Hypothalamus (tissue), 51 donors: Measurements from ENCODE around the gene ADORA2A.

Experiments
- DNase-seq, 51 donors: peaks; one replicate each; lab custom pipeline; 2025; lab: John Stamatoyannopoulos, UW

The ADORA2A gene

DNA sequence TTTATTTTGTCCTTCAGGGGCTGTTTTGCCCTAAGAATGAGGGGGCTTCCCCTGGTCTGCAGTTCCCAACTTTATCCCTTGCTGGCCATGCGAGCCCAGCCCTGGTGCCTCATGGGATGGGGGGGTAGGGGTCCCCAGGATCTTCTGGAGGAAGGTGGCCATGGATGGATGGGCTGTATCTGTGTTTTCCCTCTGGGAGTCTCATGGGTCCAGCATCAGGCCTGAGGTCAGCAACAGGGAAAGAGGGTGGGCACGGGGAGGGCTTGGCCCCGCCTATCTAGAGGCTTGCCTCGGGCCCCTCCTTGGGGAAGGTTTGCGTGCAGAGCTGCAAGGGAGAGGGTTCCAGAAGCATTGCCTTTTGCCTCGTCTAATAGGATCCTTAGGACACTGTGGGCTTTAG is 10.8 kb upstream of the ADORA2A start:
- DNase-seq, result no peak

DNA sequence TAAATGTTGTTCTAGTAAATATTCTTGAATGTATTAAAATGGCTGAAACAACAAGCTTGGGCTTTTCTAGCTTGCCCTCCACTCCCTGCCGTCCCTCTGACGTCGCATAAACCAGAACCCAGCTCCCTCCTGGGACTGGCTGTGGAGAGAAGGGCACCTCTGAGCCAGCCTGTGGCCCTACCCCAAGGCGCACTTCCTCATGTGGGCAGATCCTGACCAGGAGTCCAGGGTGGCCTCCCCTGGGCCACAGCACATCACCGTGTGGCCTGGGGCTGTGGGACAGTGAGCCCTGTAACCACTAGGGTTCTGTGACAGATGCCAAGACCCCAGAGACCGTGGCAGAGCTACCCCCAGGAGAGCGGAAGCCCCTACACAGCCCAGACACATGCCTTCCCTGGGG is 10.2 kb upstream of the ADORA2A start:
- no peak for DNase-seq

DNA sequence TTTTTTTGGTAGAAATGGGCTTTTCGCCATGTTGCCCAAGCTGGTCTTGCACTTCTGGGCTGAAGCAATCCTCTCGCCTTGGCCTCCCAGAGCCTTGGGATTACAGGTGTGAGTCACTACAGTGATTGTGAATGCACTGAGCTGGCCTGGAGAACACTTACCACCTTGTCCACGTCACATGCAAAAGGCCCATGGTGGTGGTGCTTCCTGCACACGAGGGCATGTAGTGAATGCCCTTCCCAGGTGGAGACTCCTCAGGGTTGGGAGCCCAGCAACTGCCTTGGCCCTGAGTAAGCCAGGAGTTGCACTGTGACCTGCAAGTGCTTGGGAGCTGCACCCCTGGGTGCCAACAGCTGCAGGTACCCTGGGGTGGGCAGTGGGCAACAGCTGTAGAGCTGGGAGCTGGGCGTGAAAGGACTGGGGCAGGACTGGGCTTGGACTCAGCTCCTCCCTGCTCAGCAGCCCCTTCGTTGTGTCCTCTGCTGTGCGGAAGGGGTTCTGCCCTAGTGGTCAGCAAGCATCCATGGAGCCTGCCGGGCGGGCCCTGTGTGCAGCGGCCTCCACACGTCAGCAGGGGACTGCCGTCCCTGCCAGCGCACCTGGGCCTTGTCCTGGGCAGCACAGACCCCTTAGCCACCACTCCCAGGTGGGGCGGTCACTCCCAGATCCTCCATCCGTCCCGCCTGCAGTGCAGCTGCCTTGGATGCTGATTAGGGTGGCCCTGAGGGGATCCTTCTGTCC is 9.3 kb upstream of the ADORA2A start:
- no peak for DNase-seq

DNA sequence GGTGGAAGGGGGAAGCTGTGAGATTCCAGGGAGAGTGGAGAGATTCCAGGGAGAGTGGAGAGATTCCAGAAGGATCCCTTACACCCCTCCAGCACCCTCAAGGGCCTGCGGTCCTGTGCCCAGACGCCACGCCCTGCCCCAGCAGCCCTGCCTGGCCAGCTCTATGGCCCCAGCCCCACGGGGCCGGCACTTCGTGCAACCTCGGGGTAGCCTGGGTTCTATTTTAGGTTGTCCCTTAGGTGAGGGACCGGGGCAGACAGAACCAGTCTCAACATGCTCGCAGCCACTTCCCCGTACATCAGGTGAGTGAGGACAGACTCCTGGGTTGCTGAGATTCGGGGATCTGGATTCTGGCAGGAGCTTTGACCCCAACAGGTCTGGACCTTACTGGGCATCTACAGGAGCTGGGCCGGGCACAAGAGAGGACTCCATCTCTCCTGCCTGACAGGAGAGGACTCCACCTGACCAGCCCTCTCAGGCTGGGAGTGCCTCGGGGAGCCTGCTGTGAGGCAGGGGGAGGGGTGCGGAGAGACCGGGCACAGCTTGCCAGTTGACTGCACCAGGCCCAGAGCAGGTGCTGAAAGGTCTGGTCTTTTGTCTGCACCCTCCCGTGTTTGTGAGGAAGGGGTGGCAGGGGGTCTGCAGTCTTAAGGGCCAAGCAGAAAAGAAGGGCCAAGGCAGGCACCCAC is 8.5 kb upstream of the ADORA2A start:
- no peak for DNase-seq

DNA sequence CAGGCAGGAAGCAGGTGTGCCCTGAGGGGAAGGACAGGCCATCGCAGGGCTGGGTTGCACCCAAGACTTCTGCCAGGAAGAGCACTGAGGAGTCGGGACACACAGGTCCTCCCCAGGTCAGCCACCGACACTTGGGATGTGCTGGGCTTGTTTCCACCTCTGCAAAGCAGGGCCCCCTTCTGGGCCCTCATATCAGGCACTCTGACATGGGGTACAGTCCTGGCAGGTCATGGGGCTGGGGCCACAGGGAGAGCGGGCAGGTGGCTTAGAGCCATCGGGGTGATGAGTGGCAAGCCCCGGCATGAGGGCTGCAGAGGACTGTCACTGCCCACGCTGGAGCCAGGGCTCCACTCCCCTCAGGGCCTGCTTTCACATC is 7.9 kb upstream of the ADORA2A start:
- no peak for DNase-seq

DNA sequence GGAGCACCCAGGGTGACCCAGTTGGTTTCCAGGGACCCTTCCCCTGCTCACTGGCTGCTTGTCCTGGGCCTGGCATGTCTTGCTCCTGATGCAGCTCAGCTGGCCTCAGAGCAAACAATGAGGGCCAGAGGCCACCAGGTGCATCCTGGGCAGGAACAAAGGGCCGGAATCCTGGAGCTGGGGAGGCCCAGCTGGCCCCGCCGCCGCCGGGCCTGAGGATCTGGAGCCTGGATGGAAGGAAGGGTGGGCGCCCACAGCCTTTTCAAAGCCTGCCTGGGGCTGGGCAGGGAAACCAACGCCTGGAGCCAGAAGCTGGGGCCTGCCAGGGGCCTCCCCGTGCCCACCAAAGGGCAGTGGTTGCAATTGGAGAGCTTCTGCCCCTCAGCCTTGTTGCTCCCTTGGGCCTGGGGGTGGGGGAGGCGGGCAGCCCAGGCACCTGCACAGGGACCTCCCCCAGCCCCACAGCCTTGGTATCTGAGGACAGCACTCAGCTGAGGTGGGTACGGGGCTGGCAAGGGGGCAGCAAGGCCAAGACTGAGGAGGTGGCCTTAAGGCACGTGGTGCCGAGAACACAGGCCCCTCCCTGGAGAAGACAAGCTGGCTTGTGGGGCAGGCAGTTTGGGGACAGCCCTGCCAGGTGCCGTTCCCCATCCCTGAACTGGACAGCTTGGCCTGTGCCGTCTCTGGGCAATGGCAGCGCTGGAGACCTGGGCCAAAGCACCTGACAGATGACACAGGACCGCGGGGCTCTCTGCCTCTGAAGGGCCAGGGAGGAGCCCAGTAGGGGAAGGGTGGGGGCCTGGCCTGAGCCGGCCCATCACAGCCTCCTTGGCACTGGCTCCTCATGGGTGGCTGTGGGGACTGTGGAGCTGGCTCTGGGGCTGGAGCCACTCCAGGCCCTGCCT is 7.1 kb upstream of the ADORA2A start:
- DNase-seq, result no peak

DNA sequence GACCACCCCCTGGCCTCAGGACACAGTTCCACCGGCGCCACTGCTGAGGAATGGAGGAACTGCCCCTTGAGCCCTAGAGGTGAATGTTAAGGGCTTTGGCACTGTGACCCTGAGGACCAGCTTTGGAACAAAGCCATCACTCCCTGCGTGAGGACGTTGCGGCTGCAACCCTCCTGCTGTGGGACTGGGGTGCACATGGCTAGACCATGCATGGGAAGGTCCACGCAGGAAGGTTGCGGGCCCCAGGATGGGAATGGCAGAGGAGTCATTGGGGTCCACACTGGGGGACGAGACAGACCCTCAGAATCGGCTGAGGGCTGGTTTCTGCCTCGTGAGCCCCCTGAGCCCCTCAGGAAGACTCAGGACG is 6.4 kb upstream of the ADORA2A start:
- no peak for DNase-seq

DNA sequence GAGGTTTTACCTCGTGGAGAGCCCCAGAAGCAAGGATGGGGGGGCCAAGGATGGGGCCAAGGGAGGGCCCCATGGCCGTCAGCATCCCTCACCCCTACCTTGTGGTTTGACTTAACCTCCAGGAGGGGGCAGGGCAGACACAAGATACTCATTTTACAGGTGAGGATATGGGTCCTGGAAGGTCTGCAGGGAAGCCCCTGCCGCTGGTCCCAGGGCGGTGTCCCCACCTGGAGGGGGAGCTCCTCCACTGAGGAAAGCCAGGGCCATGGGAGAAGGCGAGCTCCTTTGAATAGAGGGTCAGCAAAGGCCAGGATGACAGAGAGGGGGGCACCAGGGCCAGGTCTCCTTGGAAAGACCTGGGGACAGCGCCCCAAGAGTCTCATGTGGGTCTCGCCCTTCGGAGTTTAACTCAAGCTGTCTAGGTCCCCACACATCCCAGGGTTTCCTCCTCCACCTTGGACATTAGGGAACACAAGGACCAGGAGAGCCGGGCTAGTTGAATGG is 5.9 kb upstream of the ADORA2A start:
- no peak for DNase-seq

DNA sequence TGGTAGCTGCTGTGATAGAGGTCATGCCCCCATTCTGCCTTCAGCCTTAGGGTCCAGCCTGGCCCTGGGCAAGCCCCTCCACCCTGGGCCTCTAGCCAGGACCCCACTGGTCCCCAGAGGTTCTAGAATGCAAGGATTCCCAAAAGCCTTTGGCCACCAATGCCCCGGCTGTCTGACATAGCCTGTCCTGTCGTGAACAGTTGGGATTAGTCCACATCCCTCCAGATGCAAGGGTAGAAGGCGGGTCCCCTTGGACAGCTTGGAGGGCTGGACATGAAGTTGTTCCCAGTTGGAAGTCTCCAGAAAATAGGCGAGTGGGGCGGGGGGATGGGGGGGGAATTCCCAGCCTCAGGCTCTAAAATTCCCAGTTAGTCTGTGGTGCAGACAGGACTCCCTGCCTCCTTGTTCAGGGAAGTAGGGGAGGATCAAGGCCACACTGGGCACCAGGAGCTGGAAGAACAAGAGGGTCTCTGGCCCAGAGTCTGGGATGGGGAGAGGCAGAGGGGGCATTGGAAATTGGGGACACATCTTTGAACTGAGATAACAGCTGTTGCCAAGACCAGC is 5.2 kb upstream of the ADORA2A start:
- DNase-seq, result no peak

DNA sequence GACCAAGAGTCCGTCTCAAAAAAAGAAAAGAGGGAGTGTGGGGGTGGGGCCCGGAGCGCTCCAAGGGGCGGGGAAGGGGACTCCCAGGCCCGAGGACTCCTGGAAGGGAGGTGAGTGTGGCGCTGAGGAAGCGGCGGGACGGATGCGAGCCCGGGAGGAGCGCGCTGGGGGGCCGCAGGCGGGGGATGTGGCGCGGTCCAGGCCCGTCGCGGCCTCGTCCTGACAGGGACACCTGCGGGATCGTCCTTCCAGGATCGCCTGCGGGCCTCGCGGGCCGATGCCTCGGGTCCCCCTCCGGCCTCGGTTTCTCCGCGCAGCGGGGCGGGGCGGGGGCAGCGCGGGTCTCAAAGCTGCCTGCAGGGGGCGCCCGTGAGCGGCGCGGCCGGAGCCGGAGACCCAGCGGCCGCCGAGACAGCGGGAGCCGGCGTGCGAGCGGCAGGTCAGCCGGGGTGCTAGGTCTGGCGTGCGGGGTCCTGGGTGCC is 3.8 kb upstream of the ADORA2A start:
- DNase-seq, result peak in 15 of 51 donors; percentile 3 to 65 (median 18)

DNA sequence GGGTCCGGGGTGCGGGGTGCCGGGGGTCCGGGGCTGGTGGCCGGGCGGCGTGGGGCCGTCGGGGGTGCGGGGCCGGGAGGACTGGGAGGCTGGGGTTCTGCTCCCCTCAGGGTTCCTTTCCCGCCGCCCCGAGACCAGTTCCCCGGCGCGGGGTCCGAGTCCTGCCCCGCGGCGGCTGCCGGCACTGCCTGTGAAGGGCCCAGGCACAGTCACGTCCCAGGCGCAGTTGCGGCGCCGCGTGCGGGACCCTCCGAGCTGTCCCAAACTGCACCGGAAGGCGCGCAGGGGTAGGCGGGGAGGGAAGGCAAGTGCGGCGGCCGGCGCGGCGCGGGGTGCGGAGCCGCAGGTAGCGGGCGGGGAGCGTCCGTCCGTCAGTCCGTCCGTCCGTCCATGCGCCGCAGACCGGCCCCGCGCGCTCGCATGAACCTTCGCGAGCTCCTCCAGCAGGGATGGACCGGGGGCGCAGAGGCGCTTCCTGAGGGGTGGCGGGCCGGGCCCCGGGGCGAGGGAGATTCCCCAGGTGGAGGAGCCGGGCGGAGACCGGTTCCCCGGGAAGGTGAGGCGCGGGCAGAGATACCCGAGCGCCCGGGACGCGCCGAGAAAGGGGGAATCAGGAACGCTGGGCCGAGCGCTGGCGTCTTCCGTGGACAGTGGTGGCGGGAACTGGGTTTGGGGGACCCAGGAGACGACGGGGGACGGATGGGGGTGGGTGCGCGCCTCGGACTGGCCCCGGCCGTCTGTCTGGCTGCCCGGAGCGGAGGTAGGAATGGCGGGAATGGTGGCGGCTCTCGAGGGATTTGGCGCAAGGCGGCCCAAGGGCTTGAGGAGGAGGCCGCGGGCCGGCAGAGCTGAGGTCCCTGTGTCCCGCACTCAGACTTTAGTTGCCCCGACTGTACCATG is 3.1 kb upstream of the ADORA2A start:
- no peak for DNase-seq

DNA sequence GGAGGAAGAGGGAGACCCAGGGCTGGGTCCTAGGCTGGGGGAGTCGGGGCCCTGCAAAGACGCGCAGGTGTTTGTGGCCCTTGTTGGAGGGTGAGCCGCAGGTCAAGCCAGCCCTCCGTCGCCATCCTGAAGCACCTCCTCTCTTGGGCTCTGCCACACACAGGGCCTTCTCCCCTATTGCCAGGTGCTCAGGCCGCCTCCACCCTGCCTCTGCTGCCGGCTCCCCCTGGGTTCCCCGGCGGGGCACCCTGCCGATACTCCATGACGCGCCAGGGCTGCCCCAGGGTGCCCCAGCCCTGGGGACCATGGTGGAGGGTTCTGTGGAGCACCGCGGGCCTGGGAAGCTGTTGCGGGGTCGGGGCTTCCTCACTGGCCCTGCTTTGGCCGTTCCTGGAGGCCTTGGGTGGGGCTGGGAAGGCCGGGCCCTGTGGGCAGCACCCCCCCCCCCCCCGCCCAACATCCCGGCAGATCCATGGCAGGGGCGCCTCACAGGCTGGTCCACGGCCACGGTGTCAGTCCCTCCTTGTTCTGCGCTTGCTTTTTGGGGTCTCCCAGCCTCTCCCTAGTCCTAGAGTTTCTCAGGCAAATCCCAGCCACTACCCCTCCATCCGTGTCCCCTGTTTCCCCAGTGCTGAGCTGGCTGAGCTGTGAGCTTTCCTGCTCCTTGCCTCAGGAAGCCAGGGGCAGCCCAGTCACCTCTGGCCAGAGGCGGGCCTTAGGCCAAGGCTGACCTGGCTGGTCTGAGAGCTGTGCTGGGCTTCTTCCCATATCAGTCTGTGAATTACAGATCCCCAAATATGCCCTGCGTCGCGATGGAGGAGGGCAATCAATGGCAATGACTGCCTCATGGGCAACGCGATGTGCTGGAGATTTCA is 2.3 kb upstream of the ADORA2A start:
- no peak for DNase-seq

DNA sequence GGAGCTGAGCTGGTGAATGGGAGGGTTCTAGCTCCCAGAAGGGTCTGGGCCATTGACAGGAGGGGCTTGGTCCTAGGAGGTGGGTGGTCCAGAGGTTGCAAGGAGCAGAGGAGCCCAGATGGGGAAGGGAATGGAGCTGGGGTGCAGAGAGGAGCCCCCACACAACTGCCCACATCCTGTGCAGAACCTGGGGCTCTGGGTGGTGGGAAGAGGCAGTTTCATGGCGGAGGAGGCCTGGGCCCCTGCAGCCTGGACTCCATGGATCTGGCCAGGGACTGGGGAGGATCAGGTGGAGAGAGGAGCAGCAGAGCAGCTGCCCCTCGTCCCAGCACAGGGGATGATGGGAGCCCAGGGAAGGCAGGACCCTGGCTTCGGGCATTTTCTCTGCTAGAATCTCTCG is 963 bp upstream of the ADORA2A start:
- no peak for DNase-seq

DNA sequence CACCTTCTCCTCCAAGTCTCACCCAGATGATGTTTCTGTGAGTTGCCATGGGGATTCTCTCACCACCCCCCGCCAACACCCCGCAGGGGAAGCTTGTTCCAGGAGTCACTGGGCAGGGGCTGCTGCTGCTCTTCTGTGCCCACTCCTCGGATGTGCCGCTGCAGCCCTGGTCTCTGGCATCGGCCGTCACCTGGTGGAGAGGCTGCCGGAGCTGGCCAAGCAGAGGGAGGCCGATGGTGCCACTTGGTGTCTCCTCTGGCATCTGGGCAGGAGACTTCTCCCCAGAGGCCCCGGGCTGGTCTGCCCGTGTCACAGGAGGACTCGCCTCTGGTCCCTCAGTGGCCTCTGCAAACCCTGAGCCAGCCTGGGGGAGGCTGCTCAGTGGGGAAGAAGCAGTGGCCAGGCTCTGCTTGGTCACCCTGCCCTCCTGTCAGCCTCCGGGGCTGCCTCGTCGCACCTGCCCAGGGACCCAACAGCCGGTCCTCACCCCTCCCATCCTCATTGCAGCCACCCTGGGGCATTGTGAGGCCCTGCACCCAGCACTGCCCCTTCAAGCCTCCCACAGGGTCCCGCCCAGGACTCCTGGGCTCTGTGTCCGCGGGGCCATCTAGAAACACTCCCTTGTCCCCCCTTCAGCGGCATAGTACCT is 424 bp upstream of the ADORA2A start:
- DNase-seq, result no peak

DNA sequence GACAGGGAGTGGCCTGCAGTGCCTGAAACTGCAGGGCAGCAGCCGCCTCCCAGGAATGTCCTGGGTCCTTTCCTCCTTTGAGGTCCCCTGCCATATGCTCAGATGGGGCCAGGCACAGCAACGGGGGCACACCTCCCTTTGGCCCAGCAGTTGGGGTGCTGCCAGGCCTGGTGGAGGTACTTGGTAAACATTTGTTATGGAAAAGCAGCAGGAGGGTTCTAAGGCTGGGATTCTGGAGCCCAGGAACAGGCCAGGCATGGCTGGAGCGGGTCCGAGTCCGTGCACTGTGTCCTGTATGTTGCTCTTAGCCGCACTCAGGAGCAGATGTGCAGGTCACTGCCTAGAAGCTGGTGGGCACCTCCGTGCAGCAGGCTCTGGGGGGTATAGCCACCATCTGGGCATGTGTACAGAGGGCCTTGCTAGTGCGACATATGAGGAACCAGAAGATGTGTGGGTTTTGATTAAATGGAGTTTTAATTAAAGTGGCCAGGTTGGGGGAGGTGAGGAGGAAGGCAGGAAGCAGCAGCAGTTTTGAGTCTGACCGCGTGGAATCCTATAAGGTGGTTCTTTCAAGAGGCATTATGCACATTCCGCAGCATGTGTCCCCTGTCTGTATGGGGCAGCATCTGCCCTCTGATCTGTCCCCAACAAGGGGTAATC is 1.5 kb downstream of the ADORA2A start:
- no peak for DNase-seq

DNA sequence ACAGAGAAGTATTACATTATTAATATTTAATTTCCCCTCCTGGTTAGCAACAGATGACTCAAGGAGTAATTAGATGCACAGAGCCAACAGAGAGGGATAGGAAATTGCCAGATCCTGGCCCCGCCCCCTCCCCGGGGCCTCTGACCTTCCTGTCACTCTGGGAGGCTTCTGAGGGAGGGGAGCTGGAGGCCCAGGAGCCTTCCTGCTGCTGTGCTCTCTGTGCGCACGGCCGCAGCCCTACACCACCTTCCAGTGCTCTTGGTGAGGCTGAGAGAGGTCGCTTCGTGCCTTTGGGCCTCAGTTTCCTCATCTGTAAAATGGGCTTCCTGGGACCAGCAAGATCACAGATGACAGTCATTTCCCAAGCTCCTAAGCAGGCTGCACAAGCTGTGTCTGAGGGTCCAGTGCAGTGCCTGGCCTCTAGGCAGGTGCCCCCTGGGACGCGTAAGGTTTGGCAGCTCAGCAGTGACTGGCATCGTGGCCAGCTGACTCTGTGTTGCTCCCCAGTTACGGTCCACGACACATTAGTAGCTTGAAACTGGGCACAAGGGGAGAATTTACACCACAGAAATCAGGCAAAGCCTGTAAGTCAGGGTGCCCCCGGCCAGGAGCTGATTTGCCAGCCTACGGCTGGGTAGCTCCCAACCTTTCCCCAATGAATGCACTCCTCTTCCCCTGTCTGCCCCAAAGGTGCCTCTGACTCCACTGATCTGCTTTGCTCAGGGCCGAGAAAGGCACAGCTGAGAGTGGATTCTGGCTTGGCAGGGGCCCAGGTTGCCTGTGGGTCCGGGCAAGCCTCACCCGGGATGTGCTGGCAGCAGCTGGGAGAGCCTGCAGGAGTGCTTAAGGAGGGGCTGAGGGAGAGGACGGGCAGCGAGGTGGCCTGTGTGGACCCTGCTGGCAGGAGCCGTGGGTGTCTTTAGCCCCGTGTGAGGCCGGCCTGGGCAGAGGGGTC is 2.3 kb downstream of the ADORA2A start:
- DNase-seq, result peak in 7 of 51 donors; percentile 9 to 41 (median 20)
